Measurements from ENCODE around the gene RETN.

RETN gene

GRCh38 chr19:7706188-7706954 lies 37.5 kb downstream of the RETN start:
- DNase-seq (ENCODE audit: low read depth) = no peak

- no peak for DNase-seq (ENCODE audit: low read depth)
Measured at GRCh38 chr19:7706955-7707456, 38.2 kb downstream of the RETN start.

GRCh38 chr19:7709932-7710460 lies 41.1 kb downstream of the RETN start:
- no peak for DNase-seq (ENCODE audit: low read depth)

- DNase-seq (ENCODE audit: low read depth) = no peak
Measured at GRCh38 chr19:7710616-7711015, 41.8 kb downstream of the RETN start.

GRCh38 chr19:7715671-7716070 lies 46.8 kb downstream of the RETN start:
- no peak for DNase-seq (ENCODE audit: low read depth)

- DNase-seq (ENCODE audit: low read depth) = no peak
Measured at GRCh38 chr19:7716762-7717161, 47.9 kb downstream of the RETN start.

- DNase-seq (ENCODE audit: low read depth) = no peak
Measured at GRCh38 chr19:7718668-7719067, 49.8 kb downstream of the RETN start.
